A549 (cell line): ENCODE results near the gene LRRC1.

Source experiments
- CEBPB ChIP-seq, 2 experiments: fragments of >200 bp in 1 of 2; sonication (Bioruptor Twin) in 1 of 2; formaldehyde crosslinking in 1 of 2; IDR thresholded peaks; 2 replicates each; pipeline ENCODE4 v1.6.1; 2012 to 2016
- EP300 ChIP-seq, 2 experiments: fragments of >200 bp; sonication (Bioruptor Twin); formaldehyde crosslinking; IDR thresholded peaks; 2 replicates in 1 of 2; 3 replicates in 1 of 2; pipeline ENCODE4 v1.6.1; 2016 to 2017
- KDM5A ChIP-seq: fragments of 200-600 bp; sonication (generic); IDR thresholded peaks from 2 replicates; pipeline ENCODE4 v1.6.1; 2016; ENCODE audit warnings: antibody characterized with exemption, mild to moderate bottlenecking
- MAFK ChIP-seq: fragments of 450-650 bp; IDR thresholded peaks from 2 replicates; pipeline ENCODE4 v1.6.1; 2014; ENCODE audit not compliant: partially characterized antibody
- PHF8 ChIP-seq: fragments of 200-600 bp; sonication (generic); IDR thresholded peaks from 2 replicates; pipeline ENCODE4 v1.6.1; 2016; ENCODE audit warnings: low read depth, mild to moderate bottlenecking, antibody characterized with exemption, moderate library complexity, borderline replicate concordance
- POLR2A ChIP-seq: IDR thresholded peaks from 2 replicates; pipeline ENCODE4 v1.6.1; 2012; ENCODE audit warnings: mild to moderate bottlenecking, low read length
- POLR2AphosphoS2 ChIP-seq: conservative IDR thresholded peaks from 2 replicates; pipeline ENCODE4 v1.6.1; 2012; ENCODE audit warnings: low read length, improper control_type of control experiment, inconsistent platforms
- RAD21 ChIP-seq, 2 experiments: fragments of >200 bp in 1 of 2; sonication (Bioruptor Twin) in 1 of 2; formaldehyde crosslinking in 1 of 2; IDR thresholded peaks in 1 of 2; conservative IDR thresholded peaks in 1 of 2; 2 replicates in 1 of 2; 3 replicates in 1 of 2; pipeline ENCODE4 v1.6.1; 2012 to 2018; ENCODE audit warnings: inconsistent platforms in 1 of 2
- RFX5 ChIP-seq: fragments of 450-650 bp; IDR thresholded peaks from 2 replicates; pipeline ENCODE4 v1.7.1; 2014; ENCODE audit warnings: antibody characterized with exemption, mild to moderate bottlenecking, moderate library complexity
- RNF2 ChIP-seq: fragments of 200-600 bp; sonication (generic); IDR thresholded peaks from 2 replicates; pipeline ENCODE4 v1.6.1; 2016; ENCODE audit warnings: low read depth, mild to moderate bottlenecking, antibody characterized with exemption, moderate library complexity, borderline replicate concordance
- TF ChIP-seq, protein P1 (sequence below): fragments of >200 bp; sonication (Bioruptor Twin); formaldehyde crosslinking; IDR thresholded peaks from 3 replicates; pipeline ENCODE4 v1.5.1; 2016
- TF ChIP-seq, protein P2 (sequence below): fragments of 200-600 bp; sonication (generic); IDR thresholded peaks from 2 replicates; pipeline ENCODE4 v1.6.1; 2016; ENCODE audit warnings: antibody characterized with exemption, mild to moderate bottlenecking, moderate library complexity
- TF ChIP-seq, protein P3 (sequence below): fragments of >200 bp; sonication (Bioruptor Twin); formaldehyde crosslinking; IDR thresholded peaks from 3 replicates; pipeline ENCODE4 v1.6.1; 2016

DNA sequence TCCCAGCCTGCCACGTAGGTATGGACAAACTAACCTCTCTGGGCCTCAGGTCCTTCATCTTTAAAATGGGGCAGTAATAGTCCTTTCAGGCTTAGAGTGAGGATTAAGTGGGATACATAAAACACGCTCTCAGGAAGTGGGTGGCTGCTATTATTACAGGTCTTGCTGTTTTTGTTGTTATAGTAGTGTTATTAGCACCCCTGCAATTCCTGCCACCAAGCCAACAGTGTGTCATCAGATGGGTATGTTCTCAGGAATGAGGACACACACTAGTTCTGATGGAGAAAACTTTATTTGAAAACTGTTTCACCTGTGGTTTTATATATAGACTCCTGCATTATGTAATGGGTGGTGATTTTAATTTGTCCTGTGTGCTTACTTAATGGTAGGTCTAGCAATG, 131.7 kb downstream of the LRRC1 start:
- TF ChIP-seq, protein P1, sequence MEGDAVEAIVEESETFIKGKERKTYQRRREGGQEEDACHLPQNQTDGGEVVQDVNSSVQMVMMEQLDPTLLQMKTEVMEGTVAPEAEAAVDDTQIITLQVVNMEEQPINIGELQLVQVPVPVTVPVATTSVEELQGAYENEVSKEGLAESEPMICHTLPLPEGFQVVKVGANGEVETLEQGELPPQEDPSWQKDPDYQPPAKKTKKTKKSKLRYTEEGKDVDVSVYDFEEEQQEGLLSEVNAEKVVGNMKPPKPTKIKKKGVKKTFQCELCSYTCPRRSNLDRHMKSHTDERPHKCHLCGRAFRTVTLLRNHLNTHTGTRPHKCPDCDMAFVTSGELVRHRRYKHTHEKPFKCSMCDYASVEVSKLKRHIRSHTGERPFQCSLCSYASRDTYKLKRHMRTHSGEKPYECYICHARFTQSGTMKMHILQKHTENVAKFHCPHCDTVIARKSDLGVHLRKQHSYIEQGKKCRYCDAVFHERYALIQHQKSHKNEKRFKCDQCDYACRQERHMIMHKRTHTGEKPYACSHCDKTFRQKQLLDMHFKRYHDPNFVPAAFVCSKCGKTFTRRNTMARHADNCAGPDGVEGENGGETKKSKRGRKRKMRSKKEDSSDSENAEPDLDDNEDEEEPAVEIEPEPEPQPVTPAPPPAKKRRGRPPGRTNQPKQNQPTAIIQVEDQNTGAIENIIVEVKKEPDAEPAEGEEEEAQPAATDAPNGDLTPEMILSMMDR, result no peak
- TF ChIP-seq RNF2 (no peak), PHF8 (no peak), KDM5A (no peak), RFX5 (no peak), POLR2AphosphoS2 (no peak), POLR2A (no peak), MAFK (no peak), EP300 (IDR thresholded peaks at IDR 0.05) (no peak), CEBPB (IDR thresholded peaks at IDR 0.05) (no peak), RAD21 (conservative IDR thresholded peaks at IDR 0.05 in 1 of 2, IDR thresholded peaks at IDR 0.05 in 1 of 2) (no peak)
- TF ChIP-seq, protein P2, sequence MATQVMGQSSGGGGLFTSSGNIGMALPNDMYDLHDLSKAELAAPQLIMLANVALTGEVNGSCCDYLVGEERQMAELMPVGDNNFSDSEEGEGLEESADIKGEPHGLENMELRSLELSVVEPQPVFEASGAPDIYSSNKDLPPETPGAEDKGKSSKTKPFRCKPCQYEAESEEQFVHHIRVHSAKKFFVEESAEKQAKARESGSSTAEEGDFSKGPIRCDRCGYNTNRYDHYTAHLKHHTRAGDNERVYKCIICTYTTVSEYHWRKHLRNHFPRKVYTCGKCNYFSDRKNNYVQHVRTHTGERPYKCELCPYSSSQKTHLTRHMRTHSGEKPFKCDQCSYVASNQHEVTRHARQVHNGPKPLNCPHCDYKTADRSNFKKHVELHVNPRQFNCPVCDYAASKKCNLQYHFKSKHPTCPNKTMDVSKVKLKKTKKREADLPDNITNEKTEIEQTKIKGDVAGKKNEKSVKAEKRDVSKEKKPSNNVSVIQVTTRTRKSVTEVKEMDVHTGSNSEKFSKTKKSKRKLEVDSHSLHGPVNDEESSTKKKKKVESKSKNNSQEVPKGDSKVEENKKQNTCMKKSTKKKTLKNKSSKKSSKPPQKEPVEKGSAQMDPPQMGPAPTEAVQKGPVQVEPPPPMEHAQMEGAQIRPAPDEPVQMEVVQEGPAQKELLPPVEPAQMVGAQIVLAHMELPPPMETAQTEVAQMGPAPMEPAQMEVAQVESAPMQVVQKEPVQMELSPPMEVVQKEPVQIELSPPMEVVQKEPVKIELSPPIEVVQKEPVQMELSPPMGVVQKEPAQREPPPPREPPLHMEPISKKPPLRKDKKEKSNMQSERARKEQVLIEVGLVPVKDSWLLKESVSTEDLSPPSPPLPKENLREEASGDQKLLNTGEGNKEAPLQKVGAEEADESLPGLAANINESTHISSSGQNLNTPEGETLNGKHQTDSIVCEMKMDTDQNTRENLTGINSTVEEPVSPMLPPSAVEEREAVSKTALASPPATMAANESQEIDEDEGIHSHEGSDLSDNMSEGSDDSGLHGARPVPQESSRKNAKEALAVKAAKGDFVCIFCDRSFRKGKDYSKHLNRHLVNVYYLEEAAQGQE, result no peak
- TF ChIP-seq, protein P3, sequence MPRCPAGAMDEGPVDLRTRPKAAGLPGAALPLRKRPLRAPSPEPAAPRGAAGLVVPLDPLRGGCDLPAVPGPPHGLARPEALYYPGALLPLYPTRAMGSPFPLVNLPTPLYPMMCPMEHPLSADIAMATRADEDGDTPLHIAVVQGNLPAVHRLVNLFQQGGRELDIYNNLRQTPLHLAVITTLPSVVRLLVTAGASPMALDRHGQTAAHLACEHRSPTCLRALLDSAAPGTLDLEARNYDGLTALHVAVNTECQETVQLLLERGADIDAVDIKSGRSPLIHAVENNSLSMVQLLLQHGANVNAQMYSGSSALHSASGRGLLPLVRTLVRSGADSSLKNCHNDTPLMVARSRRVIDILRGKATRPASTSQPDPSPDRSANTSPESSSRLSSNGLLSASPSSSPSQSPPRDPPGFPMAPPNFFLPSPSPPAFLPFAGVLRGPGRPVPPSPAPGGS, result no peak
